HepG2 (cell line): Measurements from ENCODE around the gene RAB5B. TPM values are rescaled to one million over a fixed set of nuclear protein-coding genes. Genes with fewer than 3 reads are reported as not detected.

ENCODE experiments used
- DNMT3B ChIP-seq: conservative IDR thresholded peaks from 2 replicates; pipeline ENCODE4 v1.6.1; 2016; ENCODE audit warnings: missing biosample characterization, control low read depth
- FOXA3 ChIP-seq: IDR thresholded peaks from 2 replicates; pipeline ENCODE4 v1.6.1; 2016; ENCODE audit warnings: missing genetic modification reagents, missing compliant biosample characterization
- TAF1 ChIP-seq: sonication (generic); formaldehyde crosslinking; IDR thresholded peaks from 2 replicates; pipeline ENCODE4 v1.4.0; 2020; ENCODE audit warnings: missing genetic modification reagents
- TEAD3 ChIP-seq: optimal IDR thresholded peaks from 2 replicates; pipeline ENCODE3; 2016; ENCODE audit warnings: borderline replicate concordance
- ZFX ChIP-seq: sonication (generic); formaldehyde crosslinking; IDR thresholded peaks from 2 replicates; pipeline ENCODE4 v1.4.0; 2020; ENCODE audit warnings: mild to moderate bottlenecking, low read depth, missing genetic modification reagents, moderate library complexity
- ZNF510 ChIP-seq: sonication (generic); formaldehyde crosslinking; IDR thresholded peaks from 2 replicates; pipeline ENCODE4 v1.4.0; 2020; ENCODE audit warnings: low read depth, mild to moderate bottlenecking, missing genetic modification reagents
- ZZZ3 ChIP-seq: sonication (generic); formaldehyde crosslinking; IDR thresholded peaks from 2 replicates; pipeline ENCODE4 v1.4.0; 2020; ENCODE audit warnings: missing genetic modification reagents, mild to moderate bottlenecking, borderline replicate concordance
- polyA plus RNA-seq, 8 experiments: library from polyadenylated mRNA; depleted of rRNA in 3 of 8; stranded (reverse) in 7 of 8; unstranded in 1 of 8; fragments of >200 nt; fragmentation: Illumina TruSeq in 4 of 8; extraction: Trizol in 4 of 8; gene quantifications; 2 replicates each; pipeline versions ENCODE4 v1.2.1 to v1.2.3, GENCODE V29; 2011 to 2016; ENCODE audit warnings: low read depth in 4 of 8, missing spikeins in 1 of 8, mixed read lengths in 1 of 8; ENCODE audit not compliant: insufficient read depth in 1 of 8
- total RNA-seq, 5 experiments: library from RNA; depleted of rRNA; stranded (reverse); fragments of >200 nt; fragmentation: Illumina TruSeq; extraction: Trizol; gene quantifications; 2 replicates each; pipeline ENCODE4 v1.2.3, GENCODE V29; 2016; ENCODE audit warnings: low read depth in 1 of 5
- TF ChIP-seq, protein P1 (sequence below): sonication (generic); formaldehyde crosslinking; IDR thresholded peaks from 2 replicates; pipeline ENCODE4 v1.4.0; 2020; ENCODE audit warnings: mild to moderate bottlenecking, missing genetic modification reagents
- TF ChIP-seq, protein P2 (sequence below): sonication (generic); formaldehyde crosslinking; IDR thresholded peaks from 2 replicates; pipeline ENCODE4 v1.4.0; 2020; ENCODE audit warnings: missing genetic modification reagents, borderline replicate concordance

Gene RAB5B
- total and polyA plus RNA-seq, 2 of the 13 experiments (the other 11 are each of a cell fraction or from before 2014, with no cell fraction given), result 26.0 to 68.3 TPM

DNA sequence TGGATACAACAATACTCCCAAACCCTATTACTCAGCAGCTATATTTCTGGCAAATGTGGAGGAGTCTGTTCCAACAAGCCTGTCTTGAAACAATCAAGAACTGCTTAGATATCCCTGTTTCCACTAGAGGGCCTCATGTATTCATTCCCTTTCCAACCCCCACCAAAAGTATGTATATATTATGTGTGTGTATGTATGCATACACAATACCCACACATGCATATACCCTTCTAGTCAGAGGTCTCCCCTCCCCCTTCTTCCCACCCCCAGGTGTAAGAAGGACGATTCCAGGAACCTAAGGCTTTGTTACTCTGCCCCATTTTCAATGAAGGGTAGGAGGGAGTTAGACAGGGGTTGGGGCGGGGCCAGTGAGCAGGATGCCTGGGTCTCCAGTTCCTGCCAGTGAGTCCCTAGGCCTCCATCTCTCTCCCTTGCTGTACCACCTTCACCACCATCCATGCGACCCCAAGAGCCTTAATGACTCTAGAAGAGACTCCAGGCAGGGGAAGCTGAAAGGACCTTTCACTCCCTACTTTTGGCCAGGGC lies 43.0 kb upstream of the RAB5B start, which contains the start of gene DGKA (continued):
- TF ChIP-seq, protein P1, sequence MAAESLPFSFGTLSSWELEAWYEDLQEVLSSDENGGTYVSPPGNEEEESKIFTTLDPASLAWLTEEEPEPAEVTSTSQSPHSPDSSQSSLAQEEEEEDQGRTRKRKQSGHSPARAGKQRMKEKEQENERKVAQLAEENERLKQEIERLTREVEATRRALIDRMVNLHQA (CRISPR knock-in tag), result no peak
- TF ChIP-seq FOXA3, result peak; percentile 20; the same call in 1 of the 2 replicates
- 0 out of 2 replicates have a peak, but pooled peaks have one; percentile 27 for TF ChIP-seq TAF1 (CRISPR knock-in tag)
- TF ChIP-seq ZFX, result 0 out of 2 replicates have a peak, but pooled peaks have one; percentile 26
- TF ChIP-seq, protein P2, sequence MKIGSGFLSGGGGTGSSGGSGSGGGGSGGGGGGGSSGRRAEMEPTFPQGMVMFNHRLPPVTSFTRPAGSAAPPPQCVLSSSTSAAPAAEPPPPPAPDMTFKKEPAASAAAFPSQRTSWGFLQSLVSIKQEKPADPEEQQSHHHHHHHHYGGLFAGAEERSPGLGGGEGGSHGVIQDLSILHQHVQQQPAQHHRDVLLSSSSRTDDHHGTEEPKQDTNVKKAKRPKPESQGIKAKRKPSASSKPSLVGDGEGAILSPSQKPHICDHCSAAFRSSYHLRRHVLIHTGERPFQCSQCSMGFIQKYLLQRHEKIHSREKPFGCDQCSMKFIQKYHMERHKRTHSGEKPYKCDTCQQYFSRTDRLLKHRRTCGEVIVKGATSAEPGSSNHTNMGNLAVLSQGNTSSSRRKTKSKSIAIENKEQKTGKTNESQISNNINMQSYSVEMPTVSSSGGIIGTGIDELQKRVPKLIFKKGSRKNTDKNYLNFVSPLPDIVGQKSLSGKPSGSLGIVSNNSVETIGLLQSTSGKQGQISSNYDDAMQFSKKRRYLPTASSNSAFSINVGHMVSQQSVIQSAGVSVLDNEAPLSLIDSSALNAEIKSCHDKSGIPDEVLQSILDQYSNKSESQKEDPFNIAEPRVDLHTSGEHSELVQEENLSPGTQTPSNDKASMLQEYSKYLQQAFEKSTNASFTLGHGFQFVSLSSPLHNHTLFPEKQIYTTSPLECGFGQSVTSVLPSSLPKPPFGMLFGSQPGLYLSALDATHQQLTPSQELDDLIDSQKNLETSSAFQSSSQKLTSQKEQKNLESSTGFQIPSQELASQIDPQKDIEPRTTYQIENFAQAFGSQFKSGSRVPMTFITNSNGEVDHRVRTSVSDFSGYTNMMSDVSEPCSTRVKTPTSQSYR (CRISPR knock-in tag), result 0 out of 2 replicates have a peak, but pooled peaks have one; percentile 31
- TF ChIP-seq TEAD3 (CRISPR knock-in tag), result peak; percentile 21
- TF ChIP-seq ZNF510 (CRISPR knock-in tag), result 0 out of 2 replicates have a peak, but pooled peaks have one; percentile 44
- TF ChIP-seq ZZZ3 (CRISPR knock-in tag), result no peak
- 0 out of 2 replicates have a peak, but pooled peaks have one; percentile 36 for TF ChIP-seq DNMT3B (CRISPR knock-in tag)
- TF ChIP-seq, all 625 proteins: peak for 21
